GM12872 (cell line): ENCODE data around the gene DAPK3.

Experiments
- TF ChIP-seq, protein P1 (sequence below): IDR thresholded peaks from 3 replicates; pipeline ENCODE4 v1.5.1; 2011; ENCODE audit warnings: low read depth, mild to moderate bottlenecking, low read length, moderate library complexity; ENCODE audit not compliant: insufficient read depth

The DAPK3 gene

DNA sequence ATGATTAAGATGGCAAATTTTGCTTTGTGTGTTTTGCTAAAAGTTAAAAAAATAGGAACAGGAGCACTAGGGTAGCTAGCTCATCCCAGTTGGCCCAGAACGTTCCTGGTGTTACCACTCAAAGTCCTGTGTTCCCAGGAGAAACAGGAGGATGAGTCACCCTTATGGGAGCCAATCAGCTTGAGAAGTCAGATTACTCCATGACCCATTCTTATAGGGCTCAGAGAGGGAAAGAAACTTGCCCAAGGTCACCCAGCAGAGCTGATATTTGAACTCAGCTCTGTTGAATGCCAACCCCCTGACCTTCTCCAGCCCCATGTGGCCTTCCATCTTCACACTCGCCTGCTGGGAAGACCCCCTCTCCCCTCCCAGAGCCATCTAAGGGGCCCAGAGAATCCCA lies 25.1 kb downstream of the DAPK3 start:
- TF ChIP-seq, protein P1, sequence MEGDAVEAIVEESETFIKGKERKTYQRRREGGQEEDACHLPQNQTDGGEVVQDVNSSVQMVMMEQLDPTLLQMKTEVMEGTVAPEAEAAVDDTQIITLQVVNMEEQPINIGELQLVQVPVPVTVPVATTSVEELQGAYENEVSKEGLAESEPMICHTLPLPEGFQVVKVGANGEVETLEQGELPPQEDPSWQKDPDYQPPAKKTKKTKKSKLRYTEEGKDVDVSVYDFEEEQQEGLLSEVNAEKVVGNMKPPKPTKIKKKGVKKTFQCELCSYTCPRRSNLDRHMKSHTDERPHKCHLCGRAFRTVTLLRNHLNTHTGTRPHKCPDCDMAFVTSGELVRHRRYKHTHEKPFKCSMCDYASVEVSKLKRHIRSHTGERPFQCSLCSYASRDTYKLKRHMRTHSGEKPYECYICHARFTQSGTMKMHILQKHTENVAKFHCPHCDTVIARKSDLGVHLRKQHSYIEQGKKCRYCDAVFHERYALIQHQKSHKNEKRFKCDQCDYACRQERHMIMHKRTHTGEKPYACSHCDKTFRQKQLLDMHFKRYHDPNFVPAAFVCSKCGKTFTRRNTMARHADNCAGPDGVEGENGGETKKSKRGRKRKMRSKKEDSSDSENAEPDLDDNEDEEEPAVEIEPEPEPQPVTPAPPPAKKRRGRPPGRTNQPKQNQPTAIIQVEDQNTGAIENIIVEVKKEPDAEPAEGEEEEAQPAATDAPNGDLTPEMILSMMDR: no peak

DNA sequence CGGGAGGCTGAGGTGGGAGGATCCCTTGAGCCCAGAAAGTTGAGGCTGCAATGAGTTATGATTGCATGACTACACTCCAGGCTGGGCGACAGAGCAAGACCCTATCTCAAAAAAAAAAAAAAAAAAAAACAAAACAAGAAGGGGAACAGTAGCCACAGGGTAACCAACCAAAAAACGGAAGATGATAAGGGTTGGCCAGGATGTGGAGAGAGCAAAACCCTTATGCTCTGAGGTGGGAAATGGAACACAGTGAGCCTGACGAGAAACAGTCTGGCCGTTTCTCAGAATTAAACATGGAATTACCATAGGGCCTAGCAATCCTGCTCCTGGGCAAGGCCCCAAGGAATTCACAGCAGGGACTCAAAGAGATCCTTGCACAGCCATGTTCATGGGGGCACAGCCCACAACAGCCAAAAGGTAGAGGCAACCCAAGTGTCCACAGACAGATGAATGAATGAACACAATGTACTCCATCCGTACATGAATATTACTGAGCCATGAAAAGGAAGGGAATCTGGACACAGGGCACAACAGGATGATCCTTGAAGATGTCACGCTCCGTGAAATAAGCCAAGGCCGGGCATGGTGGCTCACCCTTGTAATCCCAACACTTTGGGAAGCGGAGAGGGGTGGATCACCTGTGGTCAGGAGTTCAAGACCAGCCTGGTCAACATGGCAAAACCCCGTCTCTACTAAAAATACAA lies 26.7 kb downstream of the DAPK3 start:
- TF ChIP-seq, protein P1: no peak

GRCh38 chr19:3942790-3943409 lies 28.0 kb downstream of the DAPK3 start:
- TF ChIP-seq, protein P1: no peak

DNA sequence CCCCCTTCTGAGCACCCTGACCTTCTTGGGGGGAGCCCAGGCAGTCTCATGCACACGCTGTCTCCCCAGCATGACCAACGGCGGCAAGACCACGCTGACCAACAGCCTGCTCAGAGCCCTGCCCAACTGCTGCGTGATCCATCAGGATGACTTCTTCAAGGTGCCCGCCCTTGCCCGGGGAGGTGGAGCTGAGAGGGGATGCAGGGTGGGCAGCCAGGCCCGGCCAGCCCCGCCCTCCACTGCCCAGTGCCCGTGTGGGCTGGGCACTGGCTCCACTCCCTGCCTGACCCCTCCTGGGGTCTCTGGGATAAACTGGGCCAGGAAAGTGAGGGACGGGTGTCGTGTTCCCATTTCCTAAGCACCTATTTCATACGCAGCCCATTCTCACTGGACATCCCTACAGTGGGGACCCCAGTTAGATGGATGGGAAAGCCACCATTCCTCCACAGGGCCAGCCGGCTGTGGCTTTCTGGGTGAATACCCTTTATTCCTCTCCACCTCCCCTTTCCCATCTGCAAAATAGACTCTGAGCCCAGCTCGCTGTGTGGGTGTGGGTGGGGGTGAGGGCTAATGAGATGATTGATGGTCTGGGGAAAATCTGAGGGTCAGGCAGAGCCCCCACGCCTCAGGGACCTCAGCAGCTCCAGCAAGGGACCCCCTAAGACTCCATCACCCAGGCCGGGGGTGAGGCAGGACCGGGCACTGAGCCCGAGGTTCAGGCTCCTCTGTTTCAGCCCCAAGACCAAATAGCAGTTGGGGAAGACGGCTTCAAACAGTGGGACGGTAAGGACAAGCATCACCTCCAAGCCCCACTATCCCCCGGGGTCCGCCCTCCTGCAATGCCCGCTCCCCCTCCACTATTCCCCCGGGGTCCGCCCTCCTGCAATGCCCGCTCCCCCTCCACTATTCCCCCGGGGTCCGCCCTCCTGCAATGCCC lies 34.1 kb downstream of the DAPK3 start:
- TF ChIP-seq, protein P1: no peak

DNA sequence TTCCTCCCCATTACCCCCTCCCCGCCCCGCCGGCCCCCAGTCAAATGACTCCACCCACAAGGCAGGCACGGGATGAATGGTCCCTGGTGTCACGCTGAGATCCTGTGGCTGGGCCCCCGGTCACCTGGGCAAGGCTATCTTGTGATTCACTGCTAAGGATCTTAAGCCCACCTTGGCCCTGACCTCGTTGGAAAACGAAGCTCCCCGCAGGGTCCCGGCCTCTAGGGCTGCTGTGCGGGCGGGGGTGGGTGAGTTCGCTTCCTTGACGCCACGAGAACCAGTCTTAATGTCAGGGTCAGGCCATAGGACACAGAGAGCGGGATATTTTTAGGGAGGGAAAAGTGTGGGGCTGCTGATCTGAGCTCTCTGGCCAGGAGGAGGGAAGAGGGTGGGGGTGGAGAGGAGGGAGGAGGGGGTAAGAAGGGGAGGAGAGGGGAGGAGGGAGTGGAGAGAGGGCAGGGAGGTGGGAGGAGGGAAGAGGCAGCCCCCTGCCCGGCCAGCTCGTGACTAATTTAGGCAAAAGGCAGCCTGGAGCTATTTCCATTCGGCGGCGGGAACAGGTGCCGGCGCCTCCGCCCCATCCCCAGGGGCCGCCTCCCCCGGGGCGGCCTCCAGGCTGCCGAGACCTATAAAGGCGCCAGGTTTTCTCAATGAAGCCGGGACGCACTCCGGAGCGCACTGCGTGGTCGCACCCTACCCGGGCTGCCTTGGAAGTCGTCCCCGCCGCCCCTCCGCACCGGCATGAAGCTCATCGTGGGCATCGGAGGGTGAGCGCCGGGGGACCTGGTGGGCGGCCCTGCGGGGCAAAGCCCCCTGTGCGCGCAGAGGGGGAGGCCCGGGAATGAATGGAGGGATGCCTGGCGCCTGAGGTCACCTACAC lies 37.7 kb downstream of the DAPK3 start, which contains the start of gene NMRK2:
Gene NMRK2, plus strand, starts transcription at position 139 of the 880 bp plus-strand sequence. Its CDS starts 603 bp downstream, at position 742.
- TF ChIP-seq, protein P1: no peak

GRCh38 chr19:3931041-3931440 lies 39.9 kb downstream of the DAPK3 start:
- TF ChIP-seq, protein P1: no peak
